ENCODE results near the gene MRRF.

Gene MRRF

GRCh38 chr9:122372856-122373845 lies 108.5 kb downstream of the MRRF start:
- H3K9me3 ChIP-seq (ENCODE audit: control extremely low read depth in 1 of 5, control insufficient read depth in 4 of 5, insufficient read depth in 2 of 5, low read depth in 1 of 5, low read length in 4 of 5) = peaks cover 0 to 3% (median 0%) of the 10 kb centered on the region in 5 experiments
- ChIA-PET CTCF (interaction anchor here (0.8 to 1.9 kb wide), 3 partner anchors 91 to 280 kb away, joined by 3 to 5 read pairs (median 4); no protein-coding TSS in a partner anchor), POLR2A (no interaction called here)
- no peak for DNase-seq
- peak overlapping the region in 2 of 7 experiments; percentile 13 to 69 for H3K4me3 ChIP-seq (ENCODE audit: control insufficient read depth in 1 of 7, extremely low read depth in 1 of 7, insufficient read depth in 4 of 7, low read depth in 2 of 7, low read length in 6 of 7)
- H3K27ac ChIP-seq (ENCODE audit: insufficient read depth in 1 of 2, low read depth in 1 of 2, low read length in 2 of 2, poor library complexity in 1 of 2, severe bottlenecking in 2 of 2) = no peak overlapping the region
- peaks cover 2 to 81% (median 69%) of the 10 kb centered on the region in 4 experiments for H3K4me1 ChIP-seq (ENCODE audit: control extremely low read depth in 1 of 4, control insufficient read depth in 4 of 4, insufficient read depth in 4 of 4, low read length in 3 of 4)
- peaks cover 0 to 4% (median 0%) of the 10 kb centered on the region in 4 experiments for H3K36me3 ChIP-seq (ENCODE audit: control insufficient read depth in 4 of 4, insufficient read depth in 4 of 4, low read length in 3 of 4)
- WGBS (ENCODE audit: insufficient coverage) = 73% methylated on average over 17 of the region's 19 CpGs
- H3K27me3 ChIP-seq (replicated peaks in 2 of 5; ENCODE audit: control insufficient read depth in 4 of 5, insufficient read depth in 5 of 5, low read length in 4 of 5) = no peaks in the 10 kb centered on the region

GRCh38 chr9:122374885-122375420 lies 110.3 kb downstream of the MRRF start:
- ChIA-PET POLR2A (no interaction called here), CTCF (interaction anchor here (1.0 to 1.2 kb wide), 4 partner anchors 15 to 250 kb away, joined by 3 to 5 read pairs (median 3); no protein-coding TSS in a partner anchor)
- DNase-seq = peak in 1 of 3 donors; percentile 16
- H3K9me3 ChIP-seq (ENCODE audit: control extremely low read depth in 1 of 5, control insufficient read depth in 4 of 5, insufficient read depth in 2 of 5, low read depth in 1 of 5, low read length in 4 of 5) = peaks cover 0 to 9% (median 0%) of the 10 kb centered on the region in 5 experiments
- peak overlapping the region in 1 of 2 experiments; percentile 55 for H3K27ac ChIP-seq (ENCODE audit: insufficient read depth in 1 of 2, low read depth in 1 of 2, low read length in 2 of 2, poor library complexity in 1 of 2, severe bottlenecking in 2 of 2)
- peaks cover 2 to 82% (median 66%) of the 10 kb centered on the region in 4 experiments for H3K4me1 ChIP-seq (ENCODE audit: control extremely low read depth in 1 of 4, control insufficient read depth in 4 of 4, insufficient read depth in 4 of 4, low read length in 3 of 4)
- H3K36me3 ChIP-seq (ENCODE audit: control insufficient read depth in 4 of 4, insufficient read depth in 4 of 4, low read length in 3 of 4) = peaks cover 3 to 22% (median 13%) of the 10 kb centered on the region in 4 experiments
- peak overlapping the region in 1 of 7 experiments; percentile 4 for H3K4me3 ChIP-seq (ENCODE audit: control insufficient read depth in 1 of 7, extremely low read depth in 1 of 7, insufficient read depth in 4 of 7, low read depth in 2 of 7, low read length in 6 of 7)
- 20% methylated on average over 8 of the region's 14 CpGs for WGBS (ENCODE audit: insufficient coverage)
- H3K27me3 ChIP-seq (replicated peaks in 2 of 5; ENCODE audit: control insufficient read depth in 4 of 5, insufficient read depth in 5 of 5, low read length in 4 of 5) = no peaks in the 10 kb centered on the region

GRCh38 chr9:122376796-122377195 lies 112.1 kb downstream of the MRRF start:
- H3K4me1 ChIP-seq (ENCODE audit: control extremely low read depth in 1 of 4, control insufficient read depth in 4 of 4, insufficient read depth in 4 of 4, low read length in 3 of 4) = peaks cover 0 to 65% (median 50%) of the 10 kb centered on the region in 4 experiments
- POLR2A ChIA-PET = no interaction called here
- no peak for DNase-seq
- peak overlapping the region in 2 of 7 experiments; percentile 38 for H3K4me3 ChIP-seq (ENCODE audit: control insufficient read depth in 1 of 7, extremely low read depth in 1 of 7, insufficient read depth in 4 of 7, low read depth in 2 of 7, low read length in 6 of 7)
- no CpG with 5 or more reads among the region's 1 CpG for WGBS (ENCODE audit: insufficient coverage)
- peaks cover 0 to 9% (median 0%) of the 10 kb centered on the region in 5 experiments for H3K9me3 ChIP-seq (ENCODE audit: control extremely low read depth in 1 of 5, control insufficient read depth in 4 of 5, insufficient read depth in 2 of 5, low read depth in 1 of 5, low read length in 4 of 5)
- no peaks in the 10 kb centered on the region for H3K27me3 ChIP-seq (replicated peaks in 2 of 5; ENCODE audit: control insufficient read depth in 4 of 5, insufficient read depth in 5 of 5, low read length in 4 of 5)
- no peak overlapping the region for H3K27ac ChIP-seq (ENCODE audit: insufficient read depth in 1 of 2, low read depth in 1 of 2, low read length in 2 of 2, poor library complexity in 1 of 2, severe bottlenecking in 2 of 2)
- CTCF ChIA-PET = interaction anchor here (0.6 to 1.3 kb wide), 3 partner anchors 21 to 123 kb away, joined by 3 read pairs; no protein-coding TSS in a partner anchor
- peaks cover 3 to 32% (median 21%) of the 10 kb centered on the region in 4 experiments for H3K36me3 ChIP-seq (ENCODE audit: control insufficient read depth in 4 of 4, insufficient read depth in 4 of 4, low read length in 3 of 4)

- ChIA-PET CTCF (interaction anchor here (0.6 to 1.3 kb wide), 5 partner anchors 20 to 444 kb away, joined by 3 to 5 read pairs (median 3); no protein-coding TSS in a partner anchor), POLR2A (no interaction called here)
- Histone ChIP-seq H3K36me3 (ENCODE audit: control insufficient read depth in 4 of 4, insufficient read depth in 4 of 4, low read length in 3 of 4) (peaks cover 3 to 34% (median 21%) of the 10 kb centered on the region in 4 experiments), H3K4me1 (ENCODE audit: control extremely low read depth in 1 of 4, control insufficient read depth in 4 of 4, insufficient read depth in 4 of 4, low read length in 3 of 4) (peaks cover 0 to 58% (median 43%) of the 10 kb centered on the region in 4 experiments), H3K27ac (ENCODE audit: insufficient read depth in 1 of 2, low read depth in 1 of 2, low read length in 2 of 2, poor library complexity in 1 of 2, severe bottlenecking in 2 of 2) (peak overlapping the region; percentile 13 to 47), H3K4me3 (ENCODE audit: control insufficient read depth in 1 of 7, extremely low read depth in 1 of 7, insufficient read depth in 4 of 7, low read depth in 2 of 7, low read length in 6 of 7) (peak overlapping the region in 2 of 7 experiments; percentile 38), H3K9me3 (ENCODE audit: control extremely low read depth in 1 of 5, control insufficient read depth in 4 of 5, insufficient read depth in 2 of 5, low read depth in 1 of 5, low read length in 4 of 5) (peaks cover 0 to 9% (median 0%) of the 10 kb centered on the region in 5 experiments), H3K27me3 (replicated peaks in 2 of 5; ENCODE audit: control insufficient read depth in 4 of 5, insufficient read depth in 5 of 5, low read length in 4 of 5) (no peaks in the 10 kb centered on the region)
- 90% methylated on average over 11 of the region's 24 CpGs for WGBS (ENCODE audit: insufficient coverage)
- DNase-seq = peak; percentile 16 to 63 (median 49)
Measured at GRCh38 chr9:122377241-122378164, 112.8 kb downstream of the MRRF start.

- ChIA-PET POLR2A (no interaction called here), CTCF (interaction anchor here (1.0 to 1.3 kb wide), 3 partner anchors 21 to 443 kb away, joined by 3 to 5 read pairs (median 4); no protein-coding TSS in a partner anchor)
- peaks cover 3 to 34% (median 23%) of the 10 kb centered on the region in 4 experiments for H3K36me3 ChIP-seq (ENCODE audit: control insufficient read depth in 4 of 4, insufficient read depth in 4 of 4, low read length in 3 of 4)
- no peak overlapping the region for H3K27ac ChIP-seq (ENCODE audit: insufficient read depth in 1 of 2, low read depth in 1 of 2, low read length in 2 of 2, poor library complexity in 1 of 2, severe bottlenecking in 2 of 2)
- peaks cover 0 to 9% (median 0%) of the 10 kb centered on the region in 5 experiments for H3K9me3 ChIP-seq (ENCODE audit: control extremely low read depth in 1 of 5, control insufficient read depth in 4 of 5, insufficient read depth in 2 of 5, low read depth in 1 of 5, low read length in 4 of 5)
- no peak for DNase-seq
- H3K4me1 ChIP-seq (ENCODE audit: control extremely low read depth in 1 of 4, control insufficient read depth in 4 of 4, insufficient read depth in 4 of 4, low read length in 3 of 4) = peaks cover 0 to 51% (median 37%) of the 10 kb centered on the region in 4 experiments
- no peaks in the 10 kb centered on the region for H3K27me3 ChIP-seq (replicated peaks in 2 of 5; ENCODE audit: control insufficient read depth in 4 of 5, insufficient read depth in 5 of 5, low read length in 4 of 5)
- H3K4me3 ChIP-seq (ENCODE audit: control insufficient read depth in 1 of 7, extremely low read depth in 1 of 7, insufficient read depth in 4 of 7, low read depth in 2 of 7, low read length in 6 of 7) = no peak overlapping the region
- WGBS (ENCODE audit: insufficient coverage) = 40% methylated on average over 8 of the region's 8 CpGs
Measured at GRCh38 chr9:122378236-122378635, 113.6 kb downstream of the MRRF start.

GRCh38 chr9:122379340-122379739 lies 114.7 kb downstream of the MRRF start:
- no peak overlapping the region for H3K27ac ChIP-seq (ENCODE audit: insufficient read depth in 1 of 2, low read depth in 1 of 2, low read length in 2 of 2, poor library complexity in 1 of 2, severe bottlenecking in 2 of 2)
- no peak overlapping the region for H3K4me3 ChIP-seq (ENCODE audit: control insufficient read depth in 1 of 7, extremely low read depth in 1 of 7, insufficient read depth in 4 of 7, low read depth in 2 of 7, low read length in 6 of 7)
- CTCF ChIA-PET = interaction anchor here (1.1 to 2.5 kb wide), 3 partner anchors 11 to 442 kb away, joined by 3 to 10 read pairs (median 4); no protein-coding TSS in a partner anchor
- H3K36me3 ChIP-seq (ENCODE audit: control insufficient read depth in 4 of 4, insufficient read depth in 4 of 4, low read length in 3 of 4) = peaks cover 3 to 45% (median 31%) of the 10 kb centered on the region in 4 experiments
- DNase-seq = peak; percentile 14 to 52 (median 50)
- H3K27me3 ChIP-seq (replicated peaks in 2 of 5; ENCODE audit: control insufficient read depth in 4 of 5, insufficient read depth in 5 of 5, low read length in 4 of 5) = no peaks in the 10 kb centered on the region
- H3K4me1 ChIP-seq (ENCODE audit: control extremely low read depth in 1 of 4, control insufficient read depth in 4 of 4, insufficient read depth in 4 of 4, low read length in 3 of 4) = peaks cover 0 to 43% (median 34%) of the 10 kb centered on the region in 4 experiments
- 100% methylated on average over 1 of the region's 1 CpG for WGBS (ENCODE audit: insufficient coverage)
- POLR2A ChIA-PET = no interaction called here
- H3K9me3 ChIP-seq (ENCODE audit: control extremely low read depth in 1 of 5, control insufficient read depth in 4 of 5, insufficient read depth in 2 of 5, low read depth in 1 of 5, low read length in 4 of 5) = peaks cover 0 to 9% (median 0%) of the 10 kb centered on the region in 5 experiments
